ENCODE results near the gene ZMYM2. TPM values are rescaled to one million over a fixed set of nuclear protein-coding genes. Genes with fewer than 3 reads are reported as not detected.

The ZMYM2 gene
- total and polyA plus RNA-seq, 2 donors = 63.9 to 91.6 TPM

DNA sequence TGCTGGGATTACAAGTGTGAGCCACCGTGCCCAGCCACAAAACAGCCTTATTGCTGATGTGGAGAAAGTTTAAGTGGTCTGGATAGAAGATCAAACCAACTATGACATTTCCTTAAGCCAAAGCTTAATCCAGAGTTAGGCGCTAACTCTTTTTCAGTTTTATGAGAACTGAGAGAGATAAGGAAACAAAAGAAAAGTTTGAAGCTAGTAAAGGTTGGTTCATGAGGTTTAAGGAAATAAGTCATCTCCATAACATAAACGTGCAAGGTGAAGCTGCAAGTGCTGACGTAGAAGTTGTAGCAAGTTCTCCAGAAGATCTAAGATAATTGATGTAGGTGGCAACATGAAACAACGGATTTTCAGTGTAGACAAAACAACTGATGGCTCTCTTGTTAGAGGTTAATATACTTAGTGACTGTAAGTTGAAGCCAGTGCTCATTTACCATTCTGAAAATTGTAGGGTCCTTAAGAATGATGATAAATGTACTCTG is 41.6 kb downstream of the ZMYM2 start:
- Histone ChIP-seq H3K27ac (ENCODE audit: low read depth in 1 of 2, low read length in 1 of 2) (no peak overlapping the region), H3K27me3 (ENCODE audit: control insufficient read depth in 2 of 2, insufficient read depth in 1 of 2, low read length in 1 of 2) (no peaks in the 10 kb centered on the region), H3K4me1 (ENCODE audit: control insufficient read depth in 2 of 2, insufficient read depth in 2 of 2, low read length in 2 of 2) (peaks cover 8 to 11% of the 10 kb centered on the region in 2 donors), H3K9me3 (ENCODE audit: control insufficient read depth in 2 of 2, insufficient read depth in 1 of 2, low read length in 1 of 2) (no peaks in the 10 kb centered on the region), H3K4me3 (ENCODE audit: low read length in 2 of 2) (no peak overlapping the region), H3K36me3 (ENCODE audit: control insufficient read depth in 2 of 2, insufficient read depth in 2 of 2, low read length in 1 of 2) (peaks cover 18 to 21% of the 10 kb centered on the region in 2 donors)
- no peak for DNase-seq (ENCODE audit: low read depth in 6 of 9, low spot score in 9 of 9)
- WGBS = 83% methylated on average over 5 of the region's 5 CpGs

GRCh38 chr13:20001366-20002190 is 43.1 kb downstream of the ZMYM2 start:
- no peaks in the 10 kb centered on the region for H3K27me3 ChIP-seq (ENCODE audit: control insufficient read depth in 2 of 2, insufficient read depth in 1 of 2, low read length in 1 of 2)
- peaks cover 8 to 11% of the 10 kb centered on the region in 2 donors for H3K4me1 ChIP-seq (ENCODE audit: control insufficient read depth in 2 of 2, insufficient read depth in 2 of 2, low read length in 2 of 2)
- WGBS = 88% methylated on average over 4 of the region's 4 CpGs
- H3K27ac ChIP-seq (ENCODE audit: low read depth in 1 of 2, low read length in 1 of 2) = no peak overlapping the region
- H3K36me3 ChIP-seq (ENCODE audit: control insufficient read depth in 2 of 2, insufficient read depth in 2 of 2, low read length in 1 of 2) = peaks cover 13 to 19% of the 10 kb centered on the region in 2 donors
- peak in 1 of 9 donors; percentile 3 for DNase-seq (ENCODE audit: low read depth in 6 of 9, low spot score in 9 of 9)
- no peak overlapping the region for H3K4me3 ChIP-seq (ENCODE audit: low read length in 2 of 2)
- H3K9me3 ChIP-seq (ENCODE audit: control insufficient read depth in 2 of 2, insufficient read depth in 1 of 2, low read length in 1 of 2) = no peaks in the 10 kb centered on the region

DNA sequence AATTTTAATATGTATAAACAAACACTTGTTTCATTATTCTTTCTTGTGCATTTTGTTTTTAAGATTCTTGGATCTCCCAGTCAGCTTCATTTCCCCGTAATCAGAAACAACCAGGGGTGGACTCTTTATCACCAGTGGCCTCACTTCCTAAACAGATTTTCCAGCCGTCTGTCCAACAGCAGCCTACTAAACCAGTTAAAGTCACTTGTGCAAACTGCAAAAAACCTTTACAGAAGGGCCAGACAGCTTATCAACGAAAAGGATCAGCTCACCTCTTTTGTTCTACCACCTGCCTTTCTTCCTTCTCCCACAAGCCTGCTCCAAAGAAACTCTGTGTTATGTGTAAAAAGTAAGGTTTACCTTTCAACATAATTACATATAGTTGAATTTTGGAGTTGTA is 44.3 kb downstream of the ZMYM2 start:
- DNase-seq (ENCODE audit: low read depth in 6 of 9, low spot score in 9 of 9) = peak in 7 of 9 donors; percentile 13 to 59 (median 31)
- peaks cover 13 to 21% of the 10 kb centered on the region in 2 donors for H3K36me3 ChIP-seq (ENCODE audit: control insufficient read depth in 2 of 2, insufficient read depth in 2 of 2, low read length in 1 of 2)
- 35% methylated on average over 3 of the region's 3 CpGs for WGBS

DNA sequence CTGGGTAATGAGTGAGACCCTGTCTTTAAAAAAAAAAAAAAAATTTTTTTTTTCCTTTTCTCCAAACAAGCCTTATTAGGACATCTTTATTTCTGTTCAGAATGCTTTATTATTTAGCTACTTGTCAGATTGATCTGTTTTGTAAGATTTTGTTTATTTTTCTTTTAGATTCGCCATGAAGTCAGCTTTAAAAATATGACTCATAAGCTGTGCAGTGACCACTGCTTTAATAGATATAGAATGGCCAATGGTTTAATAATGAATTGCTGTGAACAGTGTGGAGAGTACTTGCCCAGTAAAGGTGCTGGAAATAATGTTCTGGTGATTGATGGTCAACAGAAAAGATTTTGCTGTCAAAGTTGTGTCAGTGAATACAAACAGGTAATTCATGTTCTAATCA is 47.7 kb downstream of the ZMYM2 start:
- H3K9me3 ChIP-seq (ENCODE audit: control insufficient read depth in 2 of 2, insufficient read depth in 1 of 2, low read length in 1 of 2) = no peaks in the 10 kb centered on the region
- WGBS = 99% methylated on average over 1 of the region's 1 CpG
- no peak overlapping the region for H3K27ac ChIP-seq (ENCODE audit: low read depth in 1 of 2, low read length in 1 of 2)
- H3K27me3 ChIP-seq (ENCODE audit: control insufficient read depth in 2 of 2, insufficient read depth in 1 of 2, low read length in 1 of 2) = no peaks in the 10 kb centered on the region
- DNase-seq (ENCODE audit: low read depth in 6 of 9, low spot score in 9 of 9) = no peak
- H3K4me3 ChIP-seq (ENCODE audit: low read length in 2 of 2) = no peak overlapping the region
- peaks cover 13 to 34% of the 10 kb centered on the region in 2 donors for H3K36me3 ChIP-seq (ENCODE audit: control insufficient read depth in 2 of 2, insufficient read depth in 2 of 2, low read length in 1 of 2)
- H3K4me1 ChIP-seq (ENCODE audit: control insufficient read depth in 2 of 2, insufficient read depth in 2 of 2, low read length in 2 of 2) = peaks cover 6 to 7% of the 10 kb centered on the region in 2 donors

More for the DNA sequence above, 44.3 kb downstream of the ZMYM2 start:
- H3K27me3 ChIP-seq (ENCODE audit: control insufficient read depth in 2 of 2, insufficient read depth in 1 of 2, low read length in 1 of 2) = no peaks in the 10 kb centered on the region
- H3K4me1 ChIP-seq (ENCODE audit: control insufficient read depth in 2 of 2, insufficient read depth in 2 of 2, low read length in 2 of 2) = peaks cover 8 to 11% of the 10 kb centered on the region in 2 donors
- H3K4me3 ChIP-seq (ENCODE audit: low read length in 2 of 2) = no peak overlapping the region
- no peaks in the 10 kb centered on the region for H3K9me3 ChIP-seq (ENCODE audit: control insufficient read depth in 2 of 2, insufficient read depth in 1 of 2, low read length in 1 of 2)
- H3K27ac ChIP-seq (ENCODE audit: low read depth in 1 of 2, low read length in 1 of 2) = no peak overlapping the region

GRCh38 chr13:20015763-20016162 is 57.2 kb downstream of the ZMYM2 start:
- over 99% methylated on average over 2 of the region's 2 CpGs for WGBS
- H3K36me3 ChIP-seq (ENCODE audit: control insufficient read depth in 2 of 2, insufficient read depth in 2 of 2, low read length in 1 of 2) = peaks cover 6 to 23% of the 10 kb centered on the region in 2 donors
- no peaks in the 10 kb centered on the region for H3K4me1 ChIP-seq (ENCODE audit: control insufficient read depth in 2 of 2, insufficient read depth in 2 of 2, low read length in 2 of 2)

DNA sequence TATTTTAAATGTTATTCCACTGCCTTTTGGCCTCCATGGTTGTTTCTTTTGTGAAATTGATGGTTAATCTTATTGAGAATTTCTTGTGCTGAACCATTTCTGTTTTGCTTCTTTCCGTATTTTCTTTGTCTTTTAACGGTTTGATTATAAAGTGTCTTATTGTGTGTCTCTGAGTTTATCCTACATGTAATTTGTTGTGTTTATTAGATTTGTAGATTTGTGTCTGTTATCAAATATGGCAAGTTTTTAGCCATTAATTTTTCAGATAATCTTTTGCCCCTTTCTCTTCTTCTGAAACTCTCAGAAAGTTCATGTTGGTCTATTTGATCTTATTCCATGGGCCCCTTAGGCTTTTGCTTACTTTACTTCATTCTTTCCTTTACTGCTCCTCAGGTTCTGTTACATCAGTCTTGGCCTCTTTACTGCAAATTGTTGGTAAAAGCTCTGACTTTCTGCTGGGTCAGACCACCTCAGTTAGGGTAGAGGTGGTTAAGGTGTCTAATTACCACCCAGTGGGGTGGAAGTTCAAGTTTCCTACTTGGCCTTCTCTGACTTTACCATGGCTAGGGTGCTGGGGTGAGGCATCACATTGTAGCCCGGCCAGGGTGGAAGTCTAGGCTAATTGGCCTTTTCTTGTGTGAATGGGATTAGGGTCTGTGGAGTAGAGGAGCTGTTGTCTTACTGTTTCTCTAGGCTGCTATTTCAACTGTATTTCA is 58.3 kb downstream of the ZMYM2 start:
- 98% methylated on average over 3 of the region's 3 CpGs for WGBS
- no peaks in the 10 kb centered on the region for H3K4me1 ChIP-seq (ENCODE audit: control insufficient read depth in 2 of 2, insufficient read depth in 2 of 2, low read length in 2 of 2)
- no peaks in the 10 kb centered on the region for H3K27me3 ChIP-seq (ENCODE audit: control insufficient read depth in 2 of 2, insufficient read depth in 1 of 2, low read length in 1 of 2)
- no peak overlapping the region for H3K4me3 ChIP-seq (ENCODE audit: low read length in 2 of 2)
- H3K27ac ChIP-seq (ENCODE audit: low read depth in 1 of 2, low read length in 1 of 2) = no peak overlapping the region
- no peak for DNase-seq (ENCODE audit: low read depth in 6 of 9, low spot score in 9 of 9)
- H3K9me3 ChIP-seq (ENCODE audit: control insufficient read depth in 2 of 2, insufficient read depth in 1 of 2, low read length in 1 of 2) = no peaks in the 10 kb centered on the region
- H3K36me3 ChIP-seq (ENCODE audit: control insufficient read depth in 2 of 2, insufficient read depth in 2 of 2, low read length in 1 of 2) = peaks cover 10 to 27% of the 10 kb centered on the region in 2 donors

More at GRCh38 chr13:20015763-20016162, 57.2 kb downstream of the ZMYM2 start:
- Histone ChIP-seq H3K4me3 (ENCODE audit: low read length in 2 of 2) (no peak overlapping the region), H3K9me3 (ENCODE audit: control insufficient read depth in 2 of 2, insufficient read depth in 1 of 2, low read length in 1 of 2) (no peaks in the 10 kb centered on the region), H3K27ac (ENCODE audit: low read depth in 1 of 2, low read length in 1 of 2) (no peak overlapping the region), H3K27me3 (ENCODE audit: control insufficient read depth in 2 of 2, insufficient read depth in 1 of 2, low read length in 1 of 2) (no peaks in the 10 kb centered on the region)
- no peak for DNase-seq (ENCODE audit: low read depth in 6 of 9, low spot score in 9 of 9)

- Histone ChIP-seq H3K27ac (ENCODE audit: low read depth in 1 of 2, low read length in 1 of 2) (no peak overlapping the region), H3K4me3 (ENCODE audit: low read length in 2 of 2) (no peak overlapping the region), H3K9me3 (ENCODE audit: control insufficient read depth in 2 of 2, insufficient read depth in 1 of 2, low read length in 1 of 2) (no peaks in the 10 kb centered on the region), H3K27me3 (ENCODE audit: control insufficient read depth in 2 of 2, insufficient read depth in 1 of 2, low read length in 1 of 2) (no peaks in the 10 kb centered on the region), H3K4me1 (ENCODE audit: control insufficient read depth in 2 of 2, insufficient read depth in 2 of 2, low read length in 2 of 2) (no peaks in the 10 kb centered on the region), H3K36me3 (ENCODE audit: control insufficient read depth in 2 of 2, insufficient read depth in 2 of 2, low read length in 1 of 2) (peaks cover 10 to 31% of the 10 kb centered on the region in 2 donors)
- WGBS = 97% methylated on average over 1 of the region's 1 CpG
- DNase-seq (ENCODE audit: low read depth in 6 of 9, low spot score in 9 of 9) = no peak
These were observed 58.8 kb downstream of the ZMYM2 start for GRCh38 chr13:20017365-20017711.

DNA sequence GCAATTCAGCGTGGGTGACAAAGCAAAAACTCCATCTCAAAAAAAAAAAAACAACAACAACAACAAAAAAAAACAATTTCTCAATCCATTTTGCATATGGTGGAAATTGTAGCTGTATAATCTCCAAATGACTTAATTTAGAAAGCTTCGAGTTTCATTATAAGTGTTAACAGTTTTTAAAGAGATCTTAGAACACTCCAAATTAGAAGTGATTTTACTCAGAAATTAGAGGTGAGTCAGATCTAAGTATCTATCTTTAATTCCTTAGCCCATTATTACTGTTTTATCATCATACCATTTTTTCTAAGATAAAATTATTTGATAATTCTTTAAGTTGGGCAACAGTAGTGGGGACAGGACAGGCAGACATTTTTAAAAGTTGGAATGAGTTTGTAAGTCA is 60.5 kb downstream of the ZMYM2 start:
- DNase-seq (ENCODE audit: low read depth in 6 of 9, low spot score in 9 of 9) = no peak
- Histone ChIP-seq H3K4me3 (ENCODE audit: low read length in 2 of 2) (no peak overlapping the region), H3K27me3 (ENCODE audit: control insufficient read depth in 2 of 2, insufficient read depth in 1 of 2, low read length in 1 of 2) (no peaks in the 10 kb centered on the region), H3K27ac (ENCODE audit: low read depth in 1 of 2, low read length in 1 of 2) (no peak overlapping the region), H3K9me3 (ENCODE audit: control insufficient read depth in 2 of 2, insufficient read depth in 1 of 2, low read length in 1 of 2) (no peaks in the 10 kb centered on the region), H3K36me3 (ENCODE audit: control insufficient read depth in 2 of 2, insufficient read depth in 2 of 2, low read length in 1 of 2) (peaks cover 10 to 28% of the 10 kb centered on the region in 2 donors), H3K4me1 (ENCODE audit: control insufficient read depth in 2 of 2, insufficient read depth in 2 of 2, low read length in 2 of 2) (no peaks in the 10 kb centered on the region)
- 97% methylated on average over 2 of the region's 2 CpGs for WGBS

DNA sequence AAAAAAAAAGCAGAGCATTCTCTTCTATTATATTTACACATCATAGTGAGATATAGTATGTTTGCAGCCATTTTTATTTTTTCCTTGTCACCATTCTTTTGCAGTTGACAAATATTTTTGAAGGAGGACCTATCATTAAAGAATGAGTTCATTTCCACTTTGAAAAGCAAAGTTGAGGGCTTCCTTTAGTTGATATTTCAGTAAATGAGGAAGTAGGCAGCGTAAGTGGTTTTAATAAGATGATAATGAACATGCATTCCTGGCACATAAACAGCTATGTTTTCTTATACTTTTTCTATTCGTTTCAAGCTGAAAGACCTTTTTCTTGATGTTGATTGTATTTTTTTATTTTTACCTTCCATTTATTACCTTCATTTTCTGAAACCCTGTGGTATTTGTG is 66.2 kb downstream of the ZMYM2 start:
- WGBS = 55% methylated on average over 2 of the region's 2 CpGs
- no peak overlapping the region for H3K27ac ChIP-seq (ENCODE audit: low read depth in 1 of 2, low read length in 1 of 2)
- no peaks in the 10 kb centered on the region for H3K9me3 ChIP-seq (ENCODE audit: control insufficient read depth in 2 of 2, insufficient read depth in 1 of 2, low read length in 1 of 2)
- no peaks in the 10 kb centered on the region for H3K27me3 ChIP-seq (ENCODE audit: control insufficient read depth in 2 of 2, insufficient read depth in 1 of 2, low read length in 1 of 2)
- H3K36me3 ChIP-seq (ENCODE audit: control insufficient read depth in 2 of 2, insufficient read depth in 2 of 2, low read length in 1 of 2) = peaks cover 7 to 26% of the 10 kb centered on the region in 2 donors
- DNase-seq (ENCODE audit: low read depth in 6 of 9, low spot score in 9 of 9) = no peak
- H3K4me1 ChIP-seq (ENCODE audit: control insufficient read depth in 2 of 2, insufficient read depth in 2 of 2, low read length in 2 of 2) = no peaks in the 10 kb centered on the region
- H3K4me3 ChIP-seq (ENCODE audit: low read length in 2 of 2) = no peak overlapping the region
